ENCODE measurements around the gene LSR.

DNA sequence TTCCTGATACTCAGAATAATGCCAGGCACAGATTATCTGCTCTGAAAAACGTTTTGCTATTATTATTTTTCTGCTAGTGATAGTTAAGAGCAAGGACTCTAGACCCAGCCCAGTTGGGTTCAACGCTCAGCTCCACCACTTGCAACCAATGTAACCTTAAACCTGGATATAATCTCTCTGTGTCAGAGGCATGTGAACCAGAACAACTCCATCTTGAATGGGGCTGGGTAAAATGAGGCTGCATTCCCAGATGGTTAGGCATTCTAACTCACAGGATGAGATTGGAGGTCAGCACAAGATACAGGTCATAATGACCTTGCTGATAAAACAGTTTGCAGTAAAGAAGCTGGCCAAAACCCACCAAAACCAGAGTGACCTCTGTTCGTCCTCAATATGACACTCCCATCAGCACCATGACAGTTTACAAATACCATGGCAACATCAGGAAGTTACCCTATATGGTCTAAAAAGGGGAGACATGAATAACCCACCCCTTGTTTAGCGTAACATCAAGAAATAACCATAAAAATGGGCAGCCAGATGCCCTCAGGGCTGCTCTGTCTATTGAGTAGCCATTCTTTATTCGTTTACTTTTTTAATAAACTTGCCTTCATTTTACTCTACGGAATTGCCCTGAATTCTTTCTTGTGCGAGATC, 33.9 kb upstream of the LSR start:
- no peak for TF ChIP-seq SIN3A (IDR thresholded peaks at IDR 0.05; ENCODE audit: low read depth)
- TF ChIP-seq, protein P1, sequence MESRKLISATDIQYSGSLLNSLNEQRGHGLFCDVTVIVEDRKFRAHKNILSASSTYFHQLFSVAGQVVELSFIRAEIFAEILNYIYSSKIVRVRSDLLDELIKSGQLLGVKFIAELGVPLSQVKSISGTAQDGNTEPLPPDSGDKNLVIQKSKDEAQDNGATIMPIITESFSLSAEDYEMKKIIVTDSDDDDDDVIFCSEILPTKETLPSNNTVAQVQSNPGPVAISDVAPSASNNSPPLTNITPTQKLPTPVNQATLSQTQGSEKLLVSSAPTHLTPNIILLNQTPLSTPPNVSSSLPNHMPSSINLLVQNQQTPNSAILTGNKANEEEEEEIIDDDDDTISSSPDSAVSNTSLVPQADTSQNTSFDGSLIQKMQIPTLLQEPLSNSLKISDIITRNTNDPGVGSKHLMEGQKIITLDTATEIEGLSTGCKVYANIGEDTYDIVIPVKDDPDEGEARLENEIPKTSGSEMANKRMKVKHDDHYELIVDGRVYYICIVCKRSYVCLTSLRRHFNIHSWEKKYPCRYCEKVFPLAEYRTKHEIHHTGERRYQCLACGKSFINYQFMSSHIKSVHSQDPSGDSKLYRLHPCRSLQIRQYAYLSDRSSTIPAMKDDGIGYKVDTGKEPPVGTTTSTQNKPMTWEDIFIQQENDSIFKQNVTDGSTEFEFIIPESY (IDR thresholded peaks at IDR 0.05; ENCODE audit: extremely low read depth, insufficient replicate concordance, low read length) = no peak
- no peak for TF ChIP-seq SP1 (IDR thresholded peaks at IDR 0.05; ENCODE audit: low read depth)
- TF ChIP-seq, protein P2, sequence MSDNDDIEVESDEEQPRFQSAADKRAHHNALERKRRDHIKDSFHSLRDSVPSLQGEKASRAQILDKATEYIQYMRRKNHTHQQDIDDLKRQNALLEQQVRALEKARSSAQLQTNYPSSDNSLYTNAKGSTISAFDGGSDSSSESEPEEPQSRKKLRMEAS (IDR thresholded peaks at IDR 0.05) = no peak; the same call in 1 of the 2 replicates
- no peak for TF ChIP-seq POLR2A (IDR thresholded peaks at IDR 0.05; ENCODE audit: borderline replicate concordance, extremely low read depth, insufficient read depth, insufficient read length)
- TF ChIP-seq, protein P3, sequence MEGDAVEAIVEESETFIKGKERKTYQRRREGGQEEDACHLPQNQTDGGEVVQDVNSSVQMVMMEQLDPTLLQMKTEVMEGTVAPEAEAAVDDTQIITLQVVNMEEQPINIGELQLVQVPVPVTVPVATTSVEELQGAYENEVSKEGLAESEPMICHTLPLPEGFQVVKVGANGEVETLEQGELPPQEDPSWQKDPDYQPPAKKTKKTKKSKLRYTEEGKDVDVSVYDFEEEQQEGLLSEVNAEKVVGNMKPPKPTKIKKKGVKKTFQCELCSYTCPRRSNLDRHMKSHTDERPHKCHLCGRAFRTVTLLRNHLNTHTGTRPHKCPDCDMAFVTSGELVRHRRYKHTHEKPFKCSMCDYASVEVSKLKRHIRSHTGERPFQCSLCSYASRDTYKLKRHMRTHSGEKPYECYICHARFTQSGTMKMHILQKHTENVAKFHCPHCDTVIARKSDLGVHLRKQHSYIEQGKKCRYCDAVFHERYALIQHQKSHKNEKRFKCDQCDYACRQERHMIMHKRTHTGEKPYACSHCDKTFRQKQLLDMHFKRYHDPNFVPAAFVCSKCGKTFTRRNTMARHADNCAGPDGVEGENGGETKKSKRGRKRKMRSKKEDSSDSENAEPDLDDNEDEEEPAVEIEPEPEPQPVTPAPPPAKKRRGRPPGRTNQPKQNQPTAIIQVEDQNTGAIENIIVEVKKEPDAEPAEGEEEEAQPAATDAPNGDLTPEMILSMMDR (IDR thresholded peaks at IDR 0.05 in 2 of 3, conservative IDR thresholded peaks at IDR 0.05 in 1 of 3; ENCODE audit: borderline replicate concordance in 1 of 3, insufficient read depth in 1 of 3, low read depth in 2 of 3, low read length in 2 of 3) = no peak
- no peak for TF ChIP-seq CBX3 (IDR thresholded peaks at IDR 0.05; ENCODE audit: low read depth)
- no peak for TF ChIP-seq POLR2AphosphoS5 (IDR thresholded peaks at IDR 0.05; ENCODE audit: low read depth, low read length)
- no peak for TF ChIP-seq CEBPB (IDR thresholded peaks at IDR 0.05; ENCODE audit: low read depth)
- TF ChIP-seq RAD21 (IDR thresholded peaks at IDR 0.05; ENCODE audit: low read depth) = no peak
- TF ChIP-seq ZNF274 (IDR thresholded peaks at IDR 0.05; ENCODE audit: low read depth, low read length) = no peak
- no peak for TF ChIP-seq YY1 (IDR thresholded peaks at IDR 0.05; ENCODE audit: extremely low read depth, insufficient replicate concordance, low read depth, low read length)
